ENCODE data around the gene ST8SIA1. TPM values are rescaled to one million over a fixed set of nuclear protein-coding genes. Genes with fewer than 3 reads are reported as not detected.

The ST8SIA1 gene
- total and polyA plus RNA-seq, 2 of the 8 experiments (the other 6 are each of a cell fraction or from before 2014, with no cell fraction given) = 1.9 to 4.4 TPM

- TF ChIP-seq ATF3 (IDR thresholded peaks at IDR 0.05; ENCODE audit: insufficient read depth, low read depth, low read length) (no peak), PHF8 (conservative IDR thresholded peaks at IDR 0.05; ENCODE audit: low read depth, low read length) (no peak)
Observed at GRCh38 chr12:22283006-22283506, 51.5 kb downstream of the ST8SIA1 start (continued).
